ENCODE data around the gene CYP17A1.
"Not testable (repeated sequence)": the region's sequence is repeated elsewhere in the genome, so short reads cannot be mapped to it uniquely, and the experiment has no call there.

The CYP17A1 gene

DNA sequence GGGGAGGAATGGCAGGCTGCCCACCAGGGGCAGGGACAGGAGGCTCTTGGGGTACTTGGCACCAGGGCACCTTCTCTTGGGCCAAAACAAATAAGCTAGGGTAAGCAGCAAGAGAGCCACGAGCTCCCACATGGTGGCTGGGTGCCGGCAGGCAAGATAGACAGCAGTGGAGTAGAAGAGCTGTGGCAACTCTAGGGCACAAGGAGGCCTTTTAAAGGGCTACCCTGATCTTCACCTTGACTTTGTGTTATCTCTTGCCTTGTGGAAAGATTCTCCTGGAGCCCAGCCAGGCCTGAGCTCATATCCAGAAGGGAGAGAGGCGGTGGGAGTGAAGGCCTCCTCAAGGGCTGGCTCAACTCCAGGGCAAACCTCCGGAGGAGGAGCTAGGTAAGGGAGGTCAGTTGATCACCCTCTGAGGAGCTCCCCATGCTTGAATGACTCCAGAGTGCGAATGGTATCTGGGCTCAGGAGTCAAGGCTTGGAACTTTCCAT is at the start of gene CYP17A1:
Gene CYP17A1, minus strand, starts transcription at position 184 of the 492 bp plus-strand sequence. Its CDS starts 52 bp downstream, at position 132.
- DNase-seq, result no peak

DNA sequence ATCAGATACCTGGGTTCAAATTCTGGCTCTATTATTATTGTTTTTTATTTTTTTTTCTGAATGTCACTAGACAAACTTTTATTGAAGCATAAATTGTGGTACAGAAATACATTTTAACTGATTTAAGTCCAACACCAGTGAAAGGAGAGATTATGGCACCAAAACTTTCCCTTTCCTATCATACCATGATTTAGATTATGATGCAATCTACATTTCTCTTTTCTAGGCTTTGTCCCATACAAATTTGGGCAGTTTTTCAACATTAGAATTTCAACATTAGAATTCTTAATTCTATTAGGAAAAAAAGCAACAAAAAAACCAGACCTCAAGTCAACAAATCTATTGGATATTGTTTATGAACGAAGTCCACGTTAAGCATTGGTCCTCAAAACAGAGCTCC is 43.0 kb upstream of the CYP17A1 start:
- DNase-seq, result no peak

DNA sequence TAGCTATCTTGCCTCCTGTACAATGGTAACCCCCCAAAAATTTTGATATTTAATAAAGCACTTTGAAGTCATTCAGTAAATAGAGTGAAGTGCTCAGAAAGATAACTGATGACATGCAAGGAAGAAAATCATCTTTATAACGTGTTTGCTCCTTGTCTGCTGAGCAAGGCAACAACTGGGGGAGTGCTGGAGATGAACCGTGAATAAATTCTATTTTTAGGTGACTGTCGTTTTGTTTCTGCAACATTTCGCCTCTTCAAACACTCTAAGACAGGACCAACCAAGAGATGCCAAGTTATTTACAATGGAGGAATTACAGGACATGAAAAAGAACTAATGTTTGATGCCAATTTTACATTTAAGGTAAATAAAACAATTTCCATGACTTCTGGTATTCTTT is 41.4 kb upstream of the CYP17A1 start:
- DNase-seq, result no peak

DNA sequence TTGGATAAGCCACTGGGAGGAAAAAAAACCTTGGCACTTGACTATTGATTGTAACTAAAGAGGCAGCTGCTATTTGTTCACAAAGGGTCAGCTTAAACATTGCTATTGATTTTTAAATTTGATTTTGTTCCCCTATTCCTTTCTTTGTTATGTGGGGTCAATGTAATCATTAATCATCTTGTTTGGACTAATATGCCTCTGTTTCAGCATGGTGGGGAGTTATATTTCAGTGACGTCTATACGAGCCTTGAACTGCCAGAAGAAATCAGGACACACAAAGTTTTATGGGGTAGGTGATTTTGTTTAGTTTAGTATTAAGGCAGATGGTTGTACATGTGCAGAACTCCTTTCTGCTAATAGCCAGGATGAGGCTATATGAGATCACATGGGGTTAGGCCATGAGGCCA is 39.5 kb upstream of the CYP17A1 start:
- DNase-seq, result no peak

- DNase-seq, result no peak
Observed at GRCh38 chr10:102872163-102872562, 35.0 kb upstream of the CYP17A1 start.

DNA sequence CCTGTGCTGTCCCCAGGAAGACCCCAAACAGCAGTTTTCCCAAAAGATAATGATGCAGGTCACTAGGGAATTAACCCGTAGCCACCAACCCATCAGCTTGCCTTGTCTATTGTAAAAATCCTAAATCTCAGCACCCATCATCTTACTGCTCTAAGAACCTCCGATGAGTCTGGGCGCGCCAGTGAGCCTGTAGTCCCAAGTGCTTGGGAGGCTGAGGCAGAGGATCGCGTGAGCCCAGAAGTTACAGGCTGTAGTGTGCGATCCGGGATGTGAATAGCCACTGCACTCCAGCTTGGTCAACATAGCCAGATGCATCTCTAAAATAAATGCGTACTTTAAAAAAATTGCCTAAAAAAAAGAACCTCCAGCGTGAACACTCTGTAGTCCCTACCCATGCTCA is 33.0 kb upstream of the CYP17A1 start:
- no peak for DNase-seq

DNA sequence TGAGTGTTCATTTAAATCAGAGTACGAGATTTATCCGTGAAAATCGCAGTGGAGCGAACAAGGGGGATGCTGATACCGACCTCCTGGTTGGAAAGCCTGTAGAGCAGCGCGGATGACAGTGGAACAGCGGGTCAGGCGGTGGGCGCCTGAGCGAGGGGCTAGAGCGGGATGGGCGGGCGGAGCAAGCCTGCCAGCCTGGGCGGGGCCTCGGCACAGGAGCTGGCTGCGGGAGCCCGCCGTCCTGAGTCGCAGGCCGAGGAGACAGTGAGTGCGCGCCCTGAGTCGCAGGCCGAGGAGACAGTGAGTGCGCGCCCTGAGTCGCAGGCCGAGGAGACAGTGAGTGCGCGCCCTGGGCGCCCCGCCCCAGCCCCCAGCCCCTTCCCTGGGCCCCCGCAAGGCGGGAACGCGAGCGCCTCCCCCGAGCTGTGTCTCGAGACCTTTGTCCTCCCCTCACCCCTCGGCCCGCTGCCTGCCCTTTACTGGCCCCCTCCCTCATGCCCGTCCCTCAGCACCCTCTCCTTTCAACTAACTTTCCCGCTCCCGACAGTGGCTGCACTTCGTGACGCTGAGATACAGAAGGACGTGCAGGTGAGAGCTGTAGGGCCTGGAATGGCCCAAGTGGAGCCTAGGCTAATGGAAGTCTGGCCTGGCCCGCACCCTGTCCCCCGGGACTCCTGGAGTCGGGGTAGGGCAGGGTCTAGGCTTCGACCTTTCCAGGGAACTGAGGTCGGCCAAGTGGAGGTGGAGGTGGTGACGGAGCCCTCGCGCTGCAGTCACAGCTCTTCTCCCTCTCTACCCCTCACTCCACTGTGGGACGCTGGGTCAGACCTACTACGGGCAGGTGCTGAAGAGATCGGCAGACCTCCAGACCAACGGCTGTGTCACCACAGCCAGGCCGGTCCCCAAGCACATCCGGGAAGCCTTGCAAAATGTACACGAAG is 32.3 kb upstream of the CYP17A1 start, which contains the start of gene AS3MT:
Gene AS3MT, plus strand, starts transcription at position 213 of the 941 bp plus-strand sequence. Its CDS starts 123 bp downstream, at position 336.
- DNase-seq, result no peak

DNA sequence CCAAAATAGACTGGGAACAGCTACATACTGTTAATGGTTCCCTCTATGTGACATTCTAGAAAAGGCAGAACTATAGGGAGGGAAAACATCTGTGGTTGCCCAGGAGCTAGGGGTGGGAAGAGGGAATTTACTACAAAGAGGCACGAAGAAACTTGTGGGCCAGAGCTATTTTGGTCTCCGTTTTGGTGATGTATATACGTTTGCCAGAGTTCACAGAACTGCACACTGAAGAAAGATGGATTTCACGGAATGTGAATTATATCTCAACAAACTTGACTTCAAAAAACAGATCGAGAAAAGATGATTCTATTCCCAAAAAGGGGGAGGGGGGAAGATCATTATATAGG is 31.7 kb upstream of the CYP17A1 start:
- DNase-seq, result no peak

DNA sequence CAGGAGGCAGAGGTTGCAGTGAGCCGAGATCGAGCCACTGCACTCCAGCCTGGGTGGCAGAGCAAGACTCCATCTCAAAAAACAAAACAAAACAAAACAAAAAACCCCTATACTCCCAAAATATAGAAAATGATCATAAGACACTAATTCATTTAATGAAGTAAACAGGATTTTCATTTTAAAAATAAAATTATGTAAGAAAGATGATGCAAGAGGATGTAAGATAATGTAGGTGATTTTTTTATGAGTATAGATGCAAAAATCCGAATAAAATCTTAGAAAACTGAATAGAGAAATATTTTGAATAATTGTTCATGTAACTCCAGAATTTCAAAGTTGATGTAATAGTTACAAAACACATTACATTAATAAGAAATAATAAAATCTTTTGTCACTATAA is 28.4 kb upstream of the CYP17A1 start:
- DNase-seq, result no peak

DNA sequence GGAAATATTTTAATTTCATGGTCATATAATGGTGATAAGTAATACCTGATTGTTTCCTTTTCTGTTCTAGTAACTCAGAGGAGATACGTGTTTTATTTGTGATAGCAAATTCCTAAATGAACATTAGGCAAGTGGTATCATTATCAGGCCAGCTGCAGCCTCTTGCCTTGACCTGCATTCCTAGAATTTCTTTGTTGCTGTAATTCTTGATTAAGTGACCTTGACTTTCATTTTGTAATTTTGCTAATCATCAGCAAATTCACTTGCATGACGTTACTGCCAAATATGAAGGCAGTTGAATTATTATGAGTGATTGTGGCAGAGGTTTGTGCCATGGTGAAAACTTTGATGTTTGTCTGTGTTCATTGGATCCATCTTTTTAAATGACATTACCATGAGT is 26.4 kb upstream of the CYP17A1 start:
- DNase-seq, result no peak

GRCh38 chr10:102859911-102860310 is 22.7 kb upstream of the CYP17A1 start:
- DNase-seq, result no peak

GRCh38 chr10:102856758-102857424 is 19.7 kb upstream of the CYP17A1 start:
- DNase-seq, result no peak

- not testable (repeated sequence) for DNase-seq
Observed at GRCh38 chr10:102855731-102856436, 18.7 kb upstream of the CYP17A1 start.

DNA sequence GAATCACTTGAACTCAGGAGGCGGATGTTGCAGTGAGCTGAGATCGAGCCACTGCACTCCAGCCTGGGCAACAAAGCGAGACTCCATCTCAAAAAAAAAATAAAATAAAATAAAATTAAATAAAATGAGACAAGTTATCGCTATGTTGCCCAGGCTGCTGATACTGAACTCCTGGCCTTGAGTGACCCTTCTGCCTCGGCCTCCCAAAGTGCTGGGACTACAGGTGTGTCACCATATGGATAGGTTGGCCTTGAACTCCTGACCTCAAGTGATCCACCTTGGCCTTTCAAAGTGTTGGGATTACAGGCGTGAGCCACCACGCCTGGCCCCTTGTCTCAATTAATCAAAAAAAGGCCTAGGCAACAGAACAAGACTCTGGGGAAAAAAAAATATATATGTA is 16.0 kb upstream of the CYP17A1 start:
- not testable (repeated sequence) for DNase-seq

DNA sequence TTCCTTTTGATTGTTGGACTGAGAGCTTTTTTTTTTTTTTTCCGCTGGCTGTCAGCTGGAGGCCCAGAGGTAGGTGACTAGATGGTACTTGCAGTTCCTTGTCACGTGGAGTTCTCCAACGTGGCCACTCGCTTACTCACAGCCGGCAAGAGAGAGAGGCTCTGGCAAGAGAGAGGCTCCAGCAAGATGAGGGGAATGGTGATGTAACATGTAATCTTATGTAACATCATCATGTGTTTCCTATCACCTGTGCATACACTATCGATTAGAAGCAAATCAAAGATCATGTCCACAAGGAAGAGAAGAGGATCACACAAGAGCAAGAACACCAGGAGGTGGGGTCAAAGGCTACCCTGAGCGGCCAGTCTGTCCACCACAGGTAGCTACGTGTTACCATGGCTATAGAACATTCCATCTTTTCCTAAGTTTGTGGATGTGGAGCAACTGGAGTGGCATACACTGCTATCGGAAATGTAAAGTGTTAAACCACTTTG is 12.9 kb upstream of the CYP17A1 start:
- no peak for DNase-seq

DNA sequence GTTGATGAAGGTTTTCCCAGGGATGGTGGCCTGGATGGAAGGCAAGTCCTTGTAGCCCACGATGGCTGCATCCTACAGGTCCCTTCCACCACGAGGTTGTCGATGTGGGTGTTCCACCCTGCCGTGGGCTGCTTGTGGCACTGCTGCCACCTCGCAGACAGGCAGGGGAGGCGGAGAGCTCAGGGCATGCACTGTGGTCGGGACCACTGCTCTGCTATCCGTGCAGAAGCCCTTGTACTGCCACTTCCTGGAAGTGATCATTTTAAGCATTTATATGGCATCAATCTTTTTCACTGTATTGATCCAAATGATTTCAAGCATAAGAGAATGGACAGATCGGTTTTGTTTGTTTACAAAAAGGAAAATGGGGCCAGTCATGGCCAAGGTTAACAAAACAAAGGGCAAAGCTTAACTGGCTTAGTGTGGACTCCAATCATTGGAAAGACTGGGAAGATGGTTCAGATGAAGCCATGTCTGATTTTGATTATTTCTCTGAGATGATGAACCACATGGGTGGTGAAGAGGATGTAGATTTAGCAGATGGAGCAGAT is 8.2 kb upstream of the CYP17A1 start:
- DNase-seq, result no peak

DNA sequence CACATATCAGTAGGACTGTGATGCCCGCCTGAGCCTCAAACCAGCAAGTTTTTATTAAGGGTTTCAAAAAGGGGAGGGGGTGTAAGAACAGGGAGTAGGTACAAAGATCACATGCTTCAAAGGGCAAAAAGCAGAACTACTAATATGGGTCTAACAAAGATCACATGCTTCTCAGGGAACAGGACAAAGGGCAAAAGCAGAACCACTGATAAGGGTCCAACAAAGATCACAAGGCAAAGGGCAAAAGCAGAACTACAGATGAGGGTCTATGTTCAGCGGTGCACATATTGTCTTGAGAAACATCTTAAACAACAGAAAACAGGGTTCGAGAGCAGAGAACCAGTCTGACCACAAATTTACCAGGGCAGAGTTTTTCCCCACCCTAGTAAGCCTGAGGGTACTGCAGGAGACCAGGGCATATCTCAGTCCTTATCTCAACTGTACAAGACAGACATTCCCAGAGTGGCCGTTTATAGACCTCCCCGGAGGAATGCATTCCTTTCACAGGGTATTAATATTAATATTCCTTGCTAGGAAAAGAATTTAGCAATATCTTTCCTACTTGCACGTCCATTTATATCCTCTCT is 7.1 kb upstream of the CYP17A1 start:
- not testable (repeated sequence) for DNase-seq

- not testable (repeated sequence) for DNase-seq
Observed at GRCh38 chr10:102843139-102843538, 5.9 kb upstream of the CYP17A1 start.

DNA sequence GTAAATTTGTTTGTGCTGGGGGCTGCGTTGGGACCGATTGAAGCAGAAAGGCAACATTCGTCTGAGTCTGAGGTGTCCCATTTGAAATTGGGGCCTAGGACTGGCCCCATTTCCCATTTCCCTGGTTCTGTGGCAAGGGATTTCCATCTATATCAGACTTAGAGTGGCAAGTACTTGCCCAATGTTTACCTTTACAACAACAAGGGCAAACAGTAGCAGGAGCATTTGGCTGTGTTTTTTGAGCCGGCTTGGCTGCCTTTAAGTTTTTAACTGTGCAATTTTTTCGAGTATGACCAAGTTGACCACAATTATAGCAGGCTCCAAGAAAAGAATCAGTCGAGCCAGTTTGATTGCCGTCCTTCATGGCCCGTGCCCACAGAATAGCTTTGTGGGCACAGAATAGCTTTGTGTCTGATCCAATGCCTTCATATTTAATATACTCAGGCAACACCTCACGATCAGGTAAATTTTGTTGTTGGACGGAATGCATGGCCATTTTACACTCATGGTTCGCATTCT is 4.7 kb upstream of the CYP17A1 start:
- no peak for DNase-seq

GRCh38 chr10:102838276-102838927 is 1.2 kb upstream of the CYP17A1 start:
- not testable (repeated sequence) for DNase-seq

GRCh38 chr10:102835007-102835482 is 2.2 kb downstream of the CYP17A1 start:
- peak; percentile 65 to 69 for DNase-seq
